Trophoblast cell (in vitro differentiated cells and primary cell): ENCODE results near the gene KIF1C.

Source experiments
- DNase-seq, 2 donors: peaks; one replicate each; pipeline ENCODE4 v3.0.0-alpha.2; 2016
- H2AFZ ChIP-seq: 2 replicates; pipeline ENCODE4 v1.6.1; 2013; ENCODE audit warnings: low read length, moderate library complexity, mild to moderate bottlenecking; ENCODE audit not compliant: insufficient read depth, poor library complexity
- H2AK5ac ChIP-seq: 2 replicates; pipeline ENCODE4 v1.6.1; 2013; ENCODE audit warnings: mild to moderate bottlenecking, low read length
- H2BK120ac ChIP-seq: 2 replicates; pipeline ENCODE4 v1.6.1; 2013; ENCODE audit warnings: low read length, mild to moderate bottlenecking, moderate library complexity; ENCODE audit not compliant: insufficient read depth, poor library complexity
- H2BK12ac ChIP-seq: 2 replicates; pipeline ENCODE4 v1.6.1; 2013; ENCODE audit warnings: mild to moderate bottlenecking, low read length, moderate library complexity
- H2BK5ac ChIP-seq: 2 replicates; pipeline ENCODE4 v1.6.1; 2013; ENCODE audit warnings: low read length, low read depth, moderate library complexity, mild to moderate bottlenecking; ENCODE audit not compliant: poor library complexity
- H3K14ac ChIP-seq: 2 replicates; pipeline ENCODE4 v1.6.1; 2013; ENCODE audit warnings: mild to moderate bottlenecking, low read length
- H3K18ac ChIP-seq: 2 replicates; pipeline ENCODE4 v1.6.1; 2013; ENCODE audit warnings: mild to moderate bottlenecking, low read length
- H3K23ac ChIP-seq: 2 replicates; pipeline ENCODE4 v1.6.1; 2013; ENCODE audit warnings: low read length
- H3K27ac ChIP-seq: 2 replicates; pipeline ENCODE4 v1.5.1; 2013; ENCODE audit warnings: low read depth, mild to moderate bottlenecking, inconsistent platforms, low read length, moderate library complexity
- H3K27me3 ChIP-seq: 2 replicates; pipeline ENCODE4 v1.6.1; 2013; ENCODE audit warnings: inconsistent platforms, mild to moderate bottlenecking, low read length, moderate library complexity; ENCODE audit not compliant: insufficient read depth
- H3K36me3 ChIP-seq, 2 experiments: 1 replicate in 1 of 2; 2 replicates in 1 of 2; pipeline ENCODE4 v1.6.1; 2013; ENCODE audit warnings: low read length in 2 of 2, mild to moderate bottlenecking in 2 of 2, moderate library complexity in 1 of 2; ENCODE audit not compliant: insufficient read depth in 2 of 2, control insufficient read depth in 1 of 2
- H3K4ac ChIP-seq: 2 replicates; pipeline ENCODE4 v1.6.1; 2013; ENCODE audit warnings: low read depth, mild to moderate bottlenecking, low read length, moderate library complexity
- H3K4me1 ChIP-seq, 2 experiments: 1 replicate in 1 of 2; 2 replicates in 1 of 2; pipeline ENCODE4 v1.6.1; 2013; ENCODE audit warnings: low read length in 2 of 2, mild to moderate bottlenecking in 2 of 2, moderate library complexity in 1 of 2; ENCODE audit not compliant: insufficient read depth in 2 of 2, control insufficient read depth in 1 of 2
- H3K4me2 ChIP-seq: 2 replicates; pipeline ENCODE4 v1.6.1; 2013; ENCODE audit warnings: inconsistent platforms, mild to moderate bottlenecking, low read length, moderate library complexity
- H3K4me3 ChIP-seq: 2 replicates; pipeline ENCODE4 v1.5.1; 2013; ENCODE audit warnings: mild to moderate bottlenecking, low read depth, low read length, inconsistent platforms
- H3K79me1 ChIP-seq: one replicate; pipeline ENCODE4 v1.6.1; 2013; ENCODE audit warnings: low read length
- H3K79me2 ChIP-seq: 2 replicates; pipeline ENCODE4 v1.6.1; 2013; ENCODE audit warnings: low read length, mild to moderate bottlenecking; ENCODE audit not compliant: control insufficient read depth, insufficient read depth, poor library complexity
- H3K9ac ChIP-seq: 2 replicates; pipeline ENCODE4 v1.6.1; 2013; ENCODE audit warnings: mild to moderate bottlenecking, low read length
- H3K9me3 ChIP-seq: 2 replicates; pipeline ENCODE4 v1.6.1; 2013; ENCODE audit warnings: low read depth, mild to moderate bottlenecking, control low read depth, inconsistent platforms, low read length; ENCODE audit not compliant: insufficient read depth
- H4K12ac ChIP-seq: 2 replicates; pipeline ENCODE4 v1.6.1; 2013; ENCODE audit warnings: low read depth, mild to moderate bottlenecking, low read length, moderate library complexity
- H4K8ac ChIP-seq: 2 replicates; pipeline ENCODE4 v1.6.1; 2013; ENCODE audit warnings: low read depth, mild to moderate bottlenecking, low read length, moderate library complexity
- H4K91ac ChIP-seq: one replicate; pipeline ENCODE4 v1.6.1; 2013; ENCODE audit warnings: low read depth, mild to moderate bottlenecking, low read length, moderate library complexity
- WGBS: extraction: QIAGEN DNeasy Blood & Tissue Kit; methylation state at CpG from one replicate; pipeline ENCODE4 v1.1.7; 2013; ENCODE audit warnings: missing lambda C conversion rate; ENCODE audit not compliant: insufficient read length, insufficient coverage; ENCODE audit errors: extremely low coverage; 5-methylcytosine and 5-hydroxymethylcytosine counted together

KIF1C gene

GRCh38 chr17:5023588-5024147 lies 25.9 kb downstream of the KIF1C start:
- Histone ChIP-seq H3K4me3 (no peak overlapping the region), H2BK120ac (no peak overlapping the region), H2BK12ac (no peak overlapping the region), H3K23ac (no peak overlapping the region), H3K4me1 (peaks cover 0 to 3% of the 10 kb centered on the region in 2 experiments), H3K27me3 (no peaks in the 10 kb centered on the region), H3K4me2 (no peak overlapping the region), H2AK5ac (no peak overlapping the region), H3K27ac (no peak overlapping the region), H4K12ac (no peak overlapping the region), H2AFZ (no peak overlapping the region), H2BK5ac (no peak overlapping the region), H3K9ac (no peak overlapping the region), H3K79me2 (no peaks in the 10 kb centered on the region), H4K91ac (no peak overlapping the region), H3K4ac (no peak overlapping the region), H3K14ac (no peak overlapping the region), H3K36me3 (peaks cover 52% of the 10 kb centered on the region in 2 experiments), H3K79me1 (no peaks in the 10 kb centered on the region), H4K8ac (no peak overlapping the region), H3K9me3 (no peaks in the 10 kb centered on the region), H3K18ac (no peak overlapping the region)
- no peak for DNase-seq
- no CpG with 5 or more reads among the region's 29 CpGs for WGBS

- Histone ChIP-seq H3K27ac (no peak overlapping the region), H2BK12ac (no peak overlapping the region), H4K91ac (no peak overlapping the region), H3K79me1 (no peaks in the 10 kb centered on the region), H3K9ac (no peak overlapping the region), H3K36me3 (peaks cover 44% of the 10 kb centered on the region in 2 experiments), H2AK5ac (no peak overlapping the region), H3K4ac (no peak overlapping the region), H2AFZ (no peak overlapping the region), H2BK5ac (no peak overlapping the region), H3K9me3 (no peaks in the 10 kb centered on the region), H3K14ac (no peak overlapping the region), H3K4me3 (no peak overlapping the region), H3K23ac (no peak overlapping the region), H3K27me3 (no peaks in the 10 kb centered on the region), H3K4me2 (no peak overlapping the region), H4K12ac (no peak overlapping the region), H3K79me2 (no peaks in the 10 kb centered on the region), H4K8ac (no peak overlapping the region), H3K4me1 (peaks cover 0 to 3% of the 10 kb centered on the region in 2 experiments), H3K18ac (no peak overlapping the region), H2BK120ac (no peak overlapping the region)
- DNase-seq, result no peak
- WGBS, result no CpG with 5 or more reads among the region's 4 CpGs
These were observed 26.9 kb downstream of the KIF1C start for GRCh38 chr17:5024604-5025003.

- no peaks in the 10 kb centered on the region for H3K27me3 ChIP-seq
- H2AFZ ChIP-seq, result no peak overlapping the region
- no peak overlapping the region for H2BK5ac ChIP-seq
- H2AK5ac ChIP-seq, result no peak overlapping the region
- no peak overlapping the region for H4K12ac ChIP-seq
- H3K27ac ChIP-seq, result no peak overlapping the region
- peaks cover 0 to 3% of the 10 kb centered on the region in 2 experiments for H3K4me1 ChIP-seq
- no peak overlapping the region for H3K23ac ChIP-seq
- no peak overlapping the region for H2BK12ac ChIP-seq
- WGBS, result no CpG with 5 or more reads among the region's 6 CpGs
- H3K4me2 ChIP-seq, result no peak overlapping the region
- H3K4me3 ChIP-seq, result no peak overlapping the region
- DNase-seq, result no peak
- no peak overlapping the region for H3K18ac ChIP-seq
- H3K9me3 ChIP-seq, result no peaks in the 10 kb centered on the region
- H3K79me1 ChIP-seq, result peaks cover 2% of the 10 kb centered on the region
- H3K79me2 ChIP-seq, result no peaks in the 10 kb centered on the region
- H4K8ac ChIP-seq, result no peak overlapping the region
- H3K4ac ChIP-seq, result no peak overlapping the region
- H3K14ac ChIP-seq, result no peak overlapping the region
- no peak overlapping the region for H4K91ac ChIP-seq
- no peak overlapping the region for H2BK120ac ChIP-seq
- H3K36me3 ChIP-seq, result peaks cover 19 to 20% of the 10 kb centered on the region in 2 experiments
- no peak overlapping the region for H3K9ac ChIP-seq
These were observed 29.5 kb downstream of the KIF1C start for GRCh38 chr17:5027299-5027698.

- Histone ChIP-seq H4K8ac (no peak overlapping the region), H3K79me2 (no peaks in the 10 kb centered on the region), H3K9me3 (no peaks in the 10 kb centered on the region), H2AK5ac (no peak overlapping the region), H2BK5ac (no peak overlapping the region), H2BK12ac (no peak overlapping the region), H3K27ac (no peak overlapping the region), H3K4me2 (no peak overlapping the region), H3K4me1 (peaks cover 0 to 3% of the 10 kb centered on the region in 2 experiments), H3K4me3 (no peak overlapping the region), H3K18ac (no peak overlapping the region), H4K12ac (no peak overlapping the region), H3K9ac (no peak overlapping the region), H3K4ac (no peak overlapping the region), H2AFZ (no peak overlapping the region), H3K23ac (no peak overlapping the region), H4K91ac (no peak overlapping the region), H3K79me1 (peaks cover 2% of the 10 kb centered on the region), H3K14ac (no peak overlapping the region), H3K36me3 (peaks cover 14 to 16% of the 10 kb centered on the region in 2 experiments), H3K27me3 (no peaks in the 10 kb centered on the region), H2BK120ac (no peak overlapping the region)
- no peak for DNase-seq
- WGBS, result no CpG with 5 or more reads among the region's 5 CpGs
These were observed 30.2 kb downstream of the KIF1C start for GRCh38 chr17:5027916-5028315.
